Panc1 (cell line): ENCODE results near the gene CSNK1G2. TPM values are rescaled to one million over a fixed set of nuclear protein-coding genes. Genes with fewer than 3 reads are reported as not detected.

Source experiments
- ATAC-seq: fragments of 200-7000 bp; cut with Tn5 transposase; 2 replicates; pipeline ENCODE4 v1.9.1; 2020; ENCODE audit warnings: mild to moderate bottlenecking, moderate library complexity
- BruUV-seq: library from RNA; stranded (reverse); fragments of 400-500 nt; replicated peaks from 2 replicates; lab custom pipeline; 2021; lab: Mats Ljungman, UMichigan
- CTCF ChIA-PET: fragments of 300-600 bp; sonication (Branson Sonifier 250); formaldehyde crosslinking; loops from one replicate; lab custom pipeline; 2022; ENCODE audit warnings: antibody characterized with exemption; lab: Charles Lee
- POLR2A ChIA-PET: fragments of 300-600 bp; sonication (Branson Sonifier 250); formaldehyde crosslinking; loops from one replicate; lab custom pipeline; 2022; ENCODE audit warnings: antibody characterized with exemption; lab: Charles Lee
- DNase-seq: peaks from one replicate; pipeline ENCODE4 v3.0.0-alpha.2; 2010; ENCODE audit warnings: low read depth, low spot score
- H3K27ac ChIP-seq: 2 replicates; pipeline ENCODE4 v1.5.1; 2011; ENCODE audit warnings: mild to moderate bottlenecking, low read length, inconsistent platforms
- H3K27me3 ChIP-seq: fragments of 200-500 bp; sonication (Bioruptor generic); 2 replicates; pipeline ENCODE4 v1.6.0; 2014; ENCODE audit warnings: low read length, inconsistent platforms; ENCODE audit not compliant: control insufficient read depth, insufficient read depth
- H3K36me3 ChIP-seq: fragments of 200-500 bp; sonication (Bioruptor generic); 2 replicates; pipeline ENCODE4 v1.5.1; 2014; ENCODE audit warnings: inconsistent platforms, mild to moderate bottlenecking, low read length, moderate library complexity; ENCODE audit not compliant: control insufficient read depth, insufficient read depth
- H3K4me1 ChIP-seq: 2 replicates; pipeline ENCODE4 v1.5.1; 2011; ENCODE audit warnings: inconsistent platforms, mild to moderate bottlenecking, low read length, moderate library complexity; ENCODE audit not compliant: control insufficient read depth, insufficient read depth
- H3K4me3 ChIP-seq, 2 experiments: 2 replicates each; pipeline ENCODE4 v1.5.1; 2011 to 2012; ENCODE audit warnings: low read depth in 2 of 2, low read length in 2 of 2, mild to moderate bottlenecking in 2 of 2, inconsistent platforms in 1 of 2, moderate library complexity in 1 of 2
- H3K9me3 ChIP-seq: fragments of 200-500 bp; sonication (Bioruptor generic); 2 replicates; pipeline ENCODE4 v1.5.1; 2014; ENCODE audit warnings: low read depth, mild to moderate bottlenecking, inconsistent platforms, low read length, moderate library complexity; ENCODE audit not compliant: control insufficient read depth, insufficient read depth
- CTCF ChIP-seq: fragments of 450-650 bp; IDR thresholded peaks from 2 replicates; pipeline ENCODE4 v1.5.1; 2017; ENCODE audit warnings: mild to moderate bottlenecking
- POLR2AphosphoS5 ChIP-seq: IDR thresholded peaks from 2 replicates; pipeline ENCODE4 v1.6.1; 2012; ENCODE audit warnings: mild to moderate bottlenecking, low read depth, low read length, moderate library complexity
- REST ChIP-seq, 2 experiments: IDR thresholded peaks; 2 replicates each; pipeline ENCODE4 v1.6.1; 2011 to 2012; ENCODE audit warnings: low read depth in 2 of 2, control low read depth in 1 of 2, low read length in 1 of 2, mild to moderate bottlenecking in 1 of 2, moderate library complexity in 1 of 2; ENCODE audit not compliant: insufficient read depth in 1 of 2
- SIN3A ChIP-seq: IDR thresholded peaks from 2 replicates; pipeline ENCODE4 v1.6.1; 2012; ENCODE audit warnings: low read depth, mild to moderate bottlenecking, low read length, moderate library complexity, borderline replicate concordance; ENCODE audit not compliant: insufficient read depth
- TCF7L2 ChIP-seq: IDR thresholded peaks from 2 replicates; pipeline ENCODE4 v1.6.1; 2011; ENCODE audit warnings: mild to moderate bottlenecking, low read depth, low read length, inconsistent platforms
- in situ Hi-C: cut with HindIII; loops from 2 replicates; pipeline ENCODE4 v1.10.0; 2016; ENCODE audit warnings: low sequenced_read_pairs, low pct_unique_long_range_greater_than_20kb
- intact Hi-C: fragments of 100-400 bp; cut with micrococcal nuclease; formaldehyde crosslinking; loops from one replicate; pipeline ENCODE4 v1.10.0; 2022; ENCODE audit not compliant: unreplicated experiment
- total RNA-seq: library from RNA; stranded (reverse); gene quantifications from one replicate; pipeline ENCODE4 v1.2.1, GENCODE V29; 2021; ENCODE audit not compliant: unreplicated experiment

CSNK1G2 gene
- total RNA-seq, 1 experiment from 2014 or later = 65.8 TPM

- no peak for TF ChIP-seq CTCF
- no peak for TF ChIP-seq POLR2AphosphoS5
- no peak for TF ChIP-seq REST (IDR thresholded peaks at IDR 0.05; ENCODE audit: insufficient read depth in 1 of 2, low read depth in 2 of 2, low read length in 1 of 2)
- no peak for TF ChIP-seq SIN3A
- no peak for TF ChIP-seq TCF7L2
- Histone ChIP-seq H3K4me3 (no peak overlapping the region), H3K4me1 (no peaks in the 10 kb centered on the region), H3K27me3 (no peaks in the 10 kb centered on the region), H3K36me3 (no peaks in the 10 kb centered on the region), H3K9me3 (no peaks in the 10 kb centered on the region), H3K27ac (no peak overlapping the region)
- ATAC-seq = no peak
- in situ Hi-C loops = no loop called here
- ChIA-PET POLR2A (no interaction called here), CTCF (no interaction called here)
- no TSS peak for BruUV-seq
- intact Hi-C loops = no loop called here
- no peak for DNase-seq
Observed at GRCh38 chr19:1975162-1975480, 34.1 kb downstream of the CSNK1G2 start.

- CTCF ChIA-PET = interaction anchor here (0.6 kb wide), 1 partner anchor 69 kb away, joined by 3 read pairs; no protein-coding TSS in a partner anchor
- BruUV-seq = no TSS peak
Observed at GRCh38 chr19:1977120-1977519, 36.1 kb downstream of the CSNK1G2 start.

More at GRCh38 chr19:1977120-1977519, 36.1 kb downstream of the CSNK1G2 start:
- intact Hi-C loops (no loop called here), in situ Hi-C loops (no loop called here)
- DNase-seq (no peak), ATAC-seq (no peak)
- Histone ChIP-seq H3K36me3 (no peaks in the 10 kb centered on the region), H3K9me3 (no peaks in the 10 kb centered on the region), H3K27me3 (no peaks in the 10 kb centered on the region), H3K4me1 (no peaks in the 10 kb centered on the region), H3K27ac (no peak overlapping the region), H3K4me3 (no peak overlapping the region)
- TF ChIP-seq CTCF = no peak
- TF ChIP-seq SIN3A = no peak
- no peak for TF ChIP-seq REST (IDR thresholded peaks at IDR 0.05; ENCODE audit: insufficient read depth in 1 of 2, low read depth in 2 of 2, low read length in 1 of 2)
- TF ChIP-seq POLR2AphosphoS5 = no peak
- POLR2A ChIA-PET = interaction anchor here (0.5 kb wide), 1 partner anchor 181 kb away, joined by 4 read pairs; no protein-coding TSS in a partner anchor
